ENCODE measurements around the gene PFDN6.

Gene PFDN6

DNA sequence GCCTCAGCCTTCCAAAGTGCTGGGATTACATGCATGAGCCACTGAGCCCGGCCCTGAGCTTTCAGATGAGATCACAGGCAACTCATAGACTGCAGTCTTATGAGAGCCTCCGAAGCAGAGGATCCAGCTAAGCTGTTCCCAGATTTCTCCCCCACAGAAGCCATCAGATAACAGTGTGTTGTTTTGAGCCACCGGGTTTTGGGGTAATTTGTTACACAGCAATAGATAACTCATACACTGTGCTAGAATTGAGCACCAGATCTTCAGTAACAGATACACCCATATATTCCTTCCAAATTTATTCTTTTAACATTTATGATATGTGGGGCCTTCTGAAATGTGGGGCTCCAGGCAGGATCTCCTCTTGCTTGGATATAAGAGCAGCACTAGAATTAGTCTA lies 47.1 kb downstream of the PFDN6 start:
- H3K27me3 ChIP-seq (ENCODE audit: control insufficient read depth, low read length) = no peaks in the 10 kb centered on the region
- peaks cover 23% of the 10 kb centered on the region for H3K4me1 ChIP-seq (ENCODE audit: control insufficient read depth, low read length)
- no peaks in the 10 kb centered on the region for H3K79me2 ChIP-seq (ENCODE audit: control insufficient read depth, low read length)
- H3K36me3 ChIP-seq (ENCODE audit: control insufficient read depth, low read length) = no peaks in the 10 kb centered on the region
- H3K4me2 ChIP-seq (ENCODE audit: low read length) = no peak overlapping the region
- no peak for TF ChIP-seq EZH2phosphoT487 (IDR thresholded peaks at IDR 0.05; ENCODE audit: borderline replicate concordance, low read length)
- TF ChIP-seq, protein P1, sequence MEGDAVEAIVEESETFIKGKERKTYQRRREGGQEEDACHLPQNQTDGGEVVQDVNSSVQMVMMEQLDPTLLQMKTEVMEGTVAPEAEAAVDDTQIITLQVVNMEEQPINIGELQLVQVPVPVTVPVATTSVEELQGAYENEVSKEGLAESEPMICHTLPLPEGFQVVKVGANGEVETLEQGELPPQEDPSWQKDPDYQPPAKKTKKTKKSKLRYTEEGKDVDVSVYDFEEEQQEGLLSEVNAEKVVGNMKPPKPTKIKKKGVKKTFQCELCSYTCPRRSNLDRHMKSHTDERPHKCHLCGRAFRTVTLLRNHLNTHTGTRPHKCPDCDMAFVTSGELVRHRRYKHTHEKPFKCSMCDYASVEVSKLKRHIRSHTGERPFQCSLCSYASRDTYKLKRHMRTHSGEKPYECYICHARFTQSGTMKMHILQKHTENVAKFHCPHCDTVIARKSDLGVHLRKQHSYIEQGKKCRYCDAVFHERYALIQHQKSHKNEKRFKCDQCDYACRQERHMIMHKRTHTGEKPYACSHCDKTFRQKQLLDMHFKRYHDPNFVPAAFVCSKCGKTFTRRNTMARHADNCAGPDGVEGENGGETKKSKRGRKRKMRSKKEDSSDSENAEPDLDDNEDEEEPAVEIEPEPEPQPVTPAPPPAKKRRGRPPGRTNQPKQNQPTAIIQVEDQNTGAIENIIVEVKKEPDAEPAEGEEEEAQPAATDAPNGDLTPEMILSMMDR (IDR thresholded peaks at IDR 0.05; ENCODE audit: low read depth, low read length, poor library complexity, severe bottlenecking) = no peak
- no peaks in the 10 kb centered on the region for H4K20me1 ChIP-seq (ENCODE audit: control insufficient read depth, insufficient read depth, low read depth, low read length)
- no peak overlapping the region for H3K27ac ChIP-seq (ENCODE audit: low read depth, low read length)
- no peak overlapping the region for H3K4me3 ChIP-seq (ENCODE audit: low read length)
- no peaks in the 10 kb centered on the region for H3K9me2 ChIP-seq (replicated peaks; ENCODE audit: control insufficient read depth, low read length)
- H3F3A ChIP-seq (ENCODE audit: control insufficient read depth, insufficient read depth) = peaks cover 4% of the 10 kb centered on the region
- no peaks in the 10 kb centered on the region for H3K9me3 ChIP-seq (ENCODE audit: control insufficient read depth, insufficient read depth, low read length)

DNA sequence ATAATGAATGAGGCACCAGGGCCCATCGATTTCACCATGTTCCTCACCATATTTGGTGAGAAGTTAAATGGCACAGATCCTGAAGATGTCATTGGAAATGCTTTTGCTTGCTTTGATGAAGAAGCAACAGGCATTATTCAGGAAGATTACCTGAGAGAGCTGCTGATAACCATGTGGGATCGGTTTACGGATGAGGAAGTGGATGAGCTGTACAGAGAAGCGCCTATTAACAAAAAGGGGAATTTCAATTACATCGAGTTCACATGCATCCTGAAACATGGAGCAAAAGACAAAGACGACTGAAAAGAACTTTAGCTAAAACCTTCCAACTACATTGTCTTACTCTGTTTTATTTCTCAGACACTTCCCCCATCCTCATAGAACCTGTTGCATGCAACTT lies 49.8 kb downstream of the PFDN6 start:
- no peaks in the 10 kb centered on the region for H4K20me1 ChIP-seq (ENCODE audit: control insufficient read depth, insufficient read depth, low read depth, low read length)
- peaks cover 11% of the 10 kb centered on the region for H3F3A ChIP-seq (ENCODE audit: control insufficient read depth, insufficient read depth)
- H3K36me3 ChIP-seq (ENCODE audit: control insufficient read depth, low read length) = no peaks in the 10 kb centered on the region
- H3K9me3 ChIP-seq (ENCODE audit: control insufficient read depth, insufficient read depth, low read length) = no peaks in the 10 kb centered on the region
- H3K79me2 ChIP-seq (ENCODE audit: control insufficient read depth, low read length) = no peaks in the 10 kb centered on the region
- no peak overlapping the region for H3K4me3 ChIP-seq (ENCODE audit: low read length)
- no peak overlapping the region for H3K4me2 ChIP-seq (ENCODE audit: low read length)
- no peak overlapping the region for H3K27ac ChIP-seq (ENCODE audit: low read depth, low read length)
- TF ChIP-seq EZH2phosphoT487 (IDR thresholded peaks at IDR 0.05; ENCODE audit: borderline replicate concordance, low read length) = no peak
- TF ChIP-seq, protein P1 (IDR thresholded peaks at IDR 0.05; ENCODE audit: low read depth, low read length, poor library complexity, severe bottlenecking) = no peak
- H3K4me1 ChIP-seq (ENCODE audit: control insufficient read depth, low read length) = peaks cover 19% of the 10 kb centered on the region
- H3K27me3 ChIP-seq (ENCODE audit: control insufficient read depth, low read length) = no peaks in the 10 kb centered on the region
- H3K9me2 ChIP-seq (replicated peaks; ENCODE audit: control insufficient read depth, low read length) = no peaks in the 10 kb centered on the region
